ENCODE data around the gene PSMD7. TPM values are rescaled to one million over a fixed set of nuclear protein-coding genes. Genes with fewer than 3 reads are reported as not detected.

Gene PSMD7
- total and polyA plus RNA-seq, 2 of the 4 experiments (the other 2 are of a cell fraction): 80.8 to 98.3 TPM

DNA sequence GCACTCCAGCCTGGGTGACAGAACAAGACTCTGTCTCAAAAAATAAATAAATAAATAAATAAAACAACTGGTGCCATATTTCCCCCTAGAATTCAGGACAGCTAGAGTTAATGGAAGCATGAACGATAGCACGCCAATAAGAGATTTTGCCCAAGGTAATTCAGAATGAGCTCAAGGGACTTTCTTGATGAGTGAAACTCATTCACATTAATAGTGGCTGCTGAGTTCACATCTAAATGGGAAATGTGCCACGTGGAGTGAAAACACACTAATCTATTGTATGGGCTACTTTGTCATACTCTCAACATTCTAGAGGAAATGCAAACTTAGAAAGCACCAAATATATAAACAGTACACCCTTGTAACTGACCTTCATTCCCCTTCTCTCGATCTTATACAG lies 47.4 kb upstream of the PSMD7 start:
- no peak overlapping the region for H2BK15ac ChIP-seq (ENCODE audit: low read depth, low read length)
- H2AK9ac ChIP-seq (replicated peaks; ENCODE audit: low read depth, low read length, poor library complexity): no peak overlapping the region
- no peak overlapping the region for H4K5ac ChIP-seq (ENCODE audit: low read depth, low read length)
- H3K79me1 ChIP-seq (ENCODE audit: low read depth in 1 of 2, low read length in 2 of 2): no peaks in the 10 kb centered on the region
- ChIA-PET POLR2A (ENCODE audit: unreplicated experiment) (interaction anchor here (0.5 to 0.6 kb wide), 2 partner anchors 13 to 1240 kb away, joined by 3 to 4 read pairs; no protein-coding TSS in a partner anchor), CTCF (no interaction called here)
- TF ChIP-seq, protein P1, sequence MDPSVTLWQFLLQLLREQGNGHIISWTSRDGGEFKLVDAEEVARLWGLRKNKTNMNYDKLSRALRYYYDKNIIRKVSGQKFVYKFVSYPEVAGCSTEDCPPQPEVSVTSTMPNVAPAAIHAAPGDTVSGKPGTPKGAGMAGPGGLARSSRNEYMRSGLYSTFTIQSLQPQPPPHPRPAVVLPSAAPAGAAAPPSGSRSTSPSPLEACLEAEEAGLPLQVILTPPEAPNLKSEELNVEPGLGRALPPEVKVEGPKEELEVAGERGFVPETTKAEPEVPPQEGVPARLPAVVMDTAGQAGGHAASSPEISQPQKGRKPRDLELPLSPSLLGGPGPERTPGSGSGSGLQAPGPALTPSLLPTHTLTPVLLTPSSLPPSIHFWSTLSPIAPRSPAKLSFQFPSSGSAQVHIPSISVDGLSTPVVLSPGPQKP (IDR thresholded peaks at IDR 0.05; ENCODE audit: borderline replicate concordance, low read depth, low read length): no peak
- no peak for TF ChIP-seq SMC3 (IDR thresholded peaks at IDR 0.05; ENCODE audit: low read depth, low read length)
- no peaks in the 10 kb centered on the region for H4K20me1 ChIP-seq (ENCODE audit: insufficient read depth, low read length)
- no peak overlapping the region for H3K9ac ChIP-seq (ENCODE audit: low read depth, low read length)
- no peak overlapping the region for H3K23ac ChIP-seq (ENCODE audit: low read depth, low read length)
- DNase-seq (no peak), ATAC-seq (ENCODE audit: low read depth) (no peak)
- H2AFZ ChIP-seq (replicated peaks; ENCODE audit: low read length, poor library complexity): no peak overlapping the region
- H3K36me3 ChIP-seq (ENCODE audit: control insufficient read depth, insufficient read depth, low read length): no peaks in the 10 kb centered on the region
- no peaks in the 10 kb centered on the region for H3K9me3 ChIP-seq (ENCODE audit: control insufficient read depth, insufficient read depth, low read length)
- no peaks in the 10 kb centered on the region for H3K27me3 ChIP-seq (ENCODE audit: control insufficient read depth, insufficient read depth, low read length)
- H3K4ac ChIP-seq (ENCODE audit: low read depth, low read length): no peak overlapping the region
- no peak overlapping the region for H3K4me2 ChIP-seq (ENCODE audit: low read depth, low read length)
- H2AK5ac ChIP-seq (ENCODE audit: low read depth, low read length): no peak overlapping the region
- H3K18ac ChIP-seq (ENCODE audit: low read depth, low read length): no peak overlapping the region
- no peaks in the 10 kb centered on the region for H3K4me1 ChIP-seq (ENCODE audit: control insufficient read depth, insufficient read depth, low read length)
- H3K14ac ChIP-seq (replicated peaks; ENCODE audit: low read depth, low read length): no peak overlapping the region
- in situ Hi-C loops (cut with MboI; ENCODE audit: low sequenced_read_pairs) (no loop called here), intact Hi-C loops (cut with micrococcal nuclease) (no loop called here), dilution Hi-C loops (cut with HindIII; ENCODE audit: low sequenced_read_pairs, unreplicated experiment) (no loop called here)
- H3K27ac ChIP-seq (ENCODE audit: insufficient read depth, low read length): no peak overlapping the region
- no peak overlapping the region for H2BK20ac ChIP-seq (ENCODE audit: low read depth, low read length)
- H4K91ac ChIP-seq (ENCODE audit: insufficient read depth, low read depth, low read length): no peak overlapping the region
- no peaks in the 10 kb centered on the region for H3K9me1 ChIP-seq (ENCODE audit: insufficient read depth, low read length)
- no CpG with 5 or more reads among the region's 4 CpGs for WGBS, 2 experiments (ENCODE audit: extremely low coverage in 2 of 2, insufficient read length in 1 of 2)
- H2BK120ac ChIP-seq (ENCODE audit: low read depth, low read length): no peak overlapping the region
- no peak overlapping the region for H3K56ac ChIP-seq (ENCODE audit: extremely low read depth, insufficient read depth, low read length)
- BruUV-seq (replicated peaks): no TSS peak
- H3K4me3 ChIP-seq (ENCODE audit: insufficient read depth, low read depth, low read length): no peak overlapping the region
- no peak overlapping the region for H4K8ac ChIP-seq (ENCODE audit: low read depth in 2 of 2, low read length in 2 of 2)
- no peak overlapping the region for H2BK5ac ChIP-seq (ENCODE audit: low read depth, low read length, poor library complexity, severe bottlenecking)
